HFF-Myc (cell line): ENCODE measurements around the gene GREM2.

Source experiments
- DNase-seq: peaks from one replicate; pipeline ENCODE4 v3.0.0-alpha.2; 2011; ENCODE audit warnings: low read depth; ENCODE audit errors: extremely low read depth
- H3K4me3 ChIP-seq: replicated peaks from 2 replicates; pipeline ENCODE4 v1.5.1; 2011; ENCODE audit warnings: low read depth, mild to moderate bottlenecking, control low read depth, low read length
- TF ChIP-seq, protein P1 (sequence below): IDR thresholded peaks from 2 replicates; pipeline ENCODE4 v1.5.1; 2012; ENCODE audit warnings: mild to moderate bottlenecking, low read depth, low read length, control low read depth; ENCODE audit errors: missing control alignments

The GREM2 gene

DNA sequence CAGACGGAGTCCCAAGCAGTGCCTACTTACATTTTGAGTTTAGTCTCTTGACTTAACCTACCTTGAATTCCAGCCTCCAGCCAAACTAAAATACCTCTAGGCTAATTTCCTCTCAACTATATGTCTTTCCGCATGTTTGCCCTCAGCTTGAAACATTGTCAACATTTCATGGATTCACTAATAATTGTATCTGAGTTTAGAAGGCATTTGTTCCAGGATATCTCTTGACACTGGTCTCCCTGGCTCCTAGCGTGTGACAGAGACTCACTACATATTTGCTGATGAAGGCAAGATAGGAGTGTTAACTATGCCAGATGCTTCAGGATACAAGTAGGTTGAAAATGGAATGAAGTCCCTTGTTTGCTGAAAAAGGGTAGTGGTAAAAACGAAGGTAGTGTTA is 136.1 kb downstream of the GREM2 start:
- DNase-seq, result no peak
- TF ChIP-seq, protein P1, sequence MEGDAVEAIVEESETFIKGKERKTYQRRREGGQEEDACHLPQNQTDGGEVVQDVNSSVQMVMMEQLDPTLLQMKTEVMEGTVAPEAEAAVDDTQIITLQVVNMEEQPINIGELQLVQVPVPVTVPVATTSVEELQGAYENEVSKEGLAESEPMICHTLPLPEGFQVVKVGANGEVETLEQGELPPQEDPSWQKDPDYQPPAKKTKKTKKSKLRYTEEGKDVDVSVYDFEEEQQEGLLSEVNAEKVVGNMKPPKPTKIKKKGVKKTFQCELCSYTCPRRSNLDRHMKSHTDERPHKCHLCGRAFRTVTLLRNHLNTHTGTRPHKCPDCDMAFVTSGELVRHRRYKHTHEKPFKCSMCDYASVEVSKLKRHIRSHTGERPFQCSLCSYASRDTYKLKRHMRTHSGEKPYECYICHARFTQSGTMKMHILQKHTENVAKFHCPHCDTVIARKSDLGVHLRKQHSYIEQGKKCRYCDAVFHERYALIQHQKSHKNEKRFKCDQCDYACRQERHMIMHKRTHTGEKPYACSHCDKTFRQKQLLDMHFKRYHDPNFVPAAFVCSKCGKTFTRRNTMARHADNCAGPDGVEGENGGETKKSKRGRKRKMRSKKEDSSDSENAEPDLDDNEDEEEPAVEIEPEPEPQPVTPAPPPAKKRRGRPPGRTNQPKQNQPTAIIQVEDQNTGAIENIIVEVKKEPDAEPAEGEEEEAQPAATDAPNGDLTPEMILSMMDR, result no peak
- no peak overlapping the region for H3K4me3 ChIP-seq

DNA sequence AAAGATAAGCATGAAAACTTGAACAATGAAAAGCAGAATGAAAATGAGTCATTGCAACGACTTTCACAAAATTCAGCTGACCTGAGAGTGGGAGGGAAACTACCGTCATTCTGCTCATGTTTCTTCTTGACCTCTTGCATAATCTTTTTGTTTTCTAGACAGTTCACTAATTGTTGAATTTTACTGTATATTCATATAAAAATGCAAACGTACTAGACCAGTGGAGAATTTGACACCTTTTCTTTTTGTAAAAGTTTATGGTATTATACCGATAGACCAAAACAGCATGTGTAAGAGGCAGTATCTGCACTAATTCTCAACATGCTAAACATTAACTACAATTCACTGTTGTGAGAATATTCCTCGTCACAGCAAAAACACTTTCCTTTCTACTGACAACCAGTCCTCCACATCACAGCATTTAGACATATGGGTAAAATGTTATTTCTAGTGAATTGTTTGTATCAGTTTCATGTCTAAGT is 137.8 kb downstream of the GREM2 start:
- H3K4me3 ChIP-seq, result no peak overlapping the region
- TF ChIP-seq, protein P1, result no peak
- DNase-seq, result no peak

DNA sequence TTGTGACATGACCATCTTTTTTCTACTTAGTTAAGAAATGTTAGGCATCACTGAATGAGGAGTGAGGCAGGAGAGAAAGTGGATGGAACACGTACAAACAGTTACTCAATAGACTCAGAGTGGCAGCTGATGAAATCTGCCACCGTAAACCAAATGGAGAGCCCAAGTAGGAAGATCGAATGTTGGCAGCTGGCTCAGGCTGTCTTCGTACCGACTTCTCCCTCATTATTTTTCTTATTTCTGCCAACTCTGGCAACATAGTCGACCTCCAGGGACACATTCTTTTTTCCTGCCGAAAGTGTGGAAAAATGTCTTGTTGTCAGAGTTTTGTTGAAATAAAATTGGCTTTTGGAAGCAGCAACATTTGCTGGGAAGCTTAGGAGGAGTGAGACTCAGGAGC is 143.3 kb downstream of the GREM2 start:
- no peak overlapping the region for H3K4me3 ChIP-seq
- no peak for DNase-seq
- TF ChIP-seq, protein P1, result no peak

DNA sequence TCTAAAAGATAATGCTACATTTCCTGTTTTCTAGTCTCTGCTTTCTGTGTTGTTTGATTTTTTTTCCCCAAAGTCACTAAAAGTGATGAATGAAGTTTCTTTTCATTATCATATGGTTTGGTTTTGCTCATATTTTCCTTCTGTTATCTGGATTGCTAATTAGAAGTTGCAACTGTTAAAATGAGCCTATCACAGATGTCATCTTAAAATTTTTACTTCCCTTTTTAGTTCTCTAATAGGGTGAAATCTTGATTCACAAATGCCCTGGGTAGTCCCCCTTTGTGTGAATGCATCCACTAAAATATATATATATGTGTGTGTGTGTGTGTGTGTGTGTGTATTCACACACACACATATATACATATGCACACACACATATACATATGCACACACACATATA is 144.1 kb downstream of the GREM2 start:
- no peak for DNase-seq
- no peak overlapping the region for H3K4me3 ChIP-seq
- TF ChIP-seq, protein P1, result no peak

DNA sequence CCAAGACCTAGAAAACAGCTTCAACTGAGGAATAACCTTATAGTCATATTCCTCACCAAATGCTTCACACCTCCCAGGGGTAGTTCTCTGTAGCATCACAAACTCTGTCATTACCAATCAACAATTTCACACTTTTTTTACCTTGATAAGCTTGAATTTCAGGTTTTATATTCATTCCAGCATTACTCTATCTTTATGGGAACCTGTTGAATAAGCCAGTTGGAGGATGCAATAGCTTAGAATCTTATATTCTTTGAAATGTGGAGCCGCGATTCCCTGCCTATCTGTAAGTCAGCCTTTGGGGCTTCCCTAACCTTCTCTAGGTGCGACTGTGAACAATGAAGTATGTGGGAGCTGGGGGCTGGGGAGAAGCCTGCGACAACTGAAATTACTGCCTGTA is 145.4 kb downstream of the GREM2 start:
- DNase-seq, result no peak
- TF ChIP-seq, protein P1, result no peak
- no peak overlapping the region for H3K4me3 ChIP-seq

- TF ChIP-seq, protein P1, result no peak
- no peak for DNase-seq
- H3K4me3 ChIP-seq, result no peak overlapping the region
These were observed 146.4 kb downstream of the GREM2 start for GRCh38 chr1:240465531-240465940.

GRCh38 chr1:240464099-240464498 is 147.9 kb downstream of the GREM2 start:
- no peak for DNase-seq
- H3K4me3 ChIP-seq, result no peak overlapping the region
- TF ChIP-seq, protein P1, result no peak
